GM12878 (cell line): ENCODE measurements around the gene PMF1. TPM values are rescaled to one million over a fixed set of nuclear protein-coding genes. Genes with fewer than 3 reads are reported as not detected.

Source experiments
- ATF7 ChIP-seq: fragments of 450-650 bp; IDR thresholded peaks from 2 replicates; pipeline ENCODE4 v1.6.1; 2016; ENCODE audit warnings: low read depth, mild to moderate bottlenecking
- CHD1 ChIP-seq: IDR thresholded peaks from 2 replicates; pipeline ENCODE4 v1.6.1; 2012; ENCODE audit warnings: low read depth, low read length, improper control_type of control experiment
- E2F8 ChIP-seq: fragments of 450-650 bp; IDR thresholded peaks from 2 replicates; pipeline ENCODE4 v1.6.1; 2018; ENCODE audit warnings: mild to moderate bottlenecking, low read depth, moderate library complexity; ENCODE audit not compliant: partially characterized antibody
- EED ChIP-seq: sonication (generic); IDR thresholded peaks from 2 replicates; pipeline ENCODE4 v1.6.1; 2016; ENCODE audit warnings: antibody characterized with exemption, low read depth
- EZH2 ChIP-seq: IDR thresholded peaks from 2 replicates; pipeline ENCODE4 v1.6.1; 2012; ENCODE audit warnings: low read depth, mild to moderate bottlenecking, control low read depth, inconsistent platforms, low read length, borderline replicate concordance; ENCODE audit not compliant: control insufficient read depth
- FOXK2 ChIP-seq: fragments of 450-650 bp; IDR thresholded peaks from 2 replicates; pipeline ENCODE4 v1.6.1; 2017; ENCODE audit warnings: mild to moderate bottlenecking, moderate library complexity
- FOXM1 ChIP-seq: IDR thresholded peaks from 2 replicates; pipeline ENCODE4 v1.6.1; 2012; ENCODE audit warnings: low read depth, mild to moderate bottlenecking, inconsistent platforms, low read length, moderate library complexity
- GABPA ChIP-seq: IDR thresholded peaks from 2 replicates; pipeline ENCODE4 v1.6.1; 2014; ENCODE audit warnings: antibody characterized with exemption, low read depth, mild to moderate bottlenecking, inconsistent platforms
- GATAD2B ChIP-seq: fragments of 450-650 bp; conservative IDR thresholded peaks from 2 replicates; pipeline ENCODE4 v1.6.1; 2017; ENCODE audit warnings: low read depth, mild to moderate bottlenecking, moderate library complexity
- KDM1A ChIP-seq: fragments of 200-600 bp; sonication (generic); IDR thresholded peaks from 2 replicates; pipeline ENCODE4 v1.6.1; 2016; ENCODE audit warnings: borderline replicate concordance
- NBN ChIP-seq: fragments of 450-650 bp; IDR thresholded peaks from 2 replicates; pipeline ENCODE4 v1.6.1; 2016
- NRF1 ChIP-seq: conservative IDR thresholded peaks from 2 replicates; pipeline ENCODE4 v1.6.1; 2011; ENCODE audit warnings: mild to moderate bottlenecking, low read depth, low read length, improper control_type of control experiment
- SMC3 ChIP-seq: IDR thresholded peaks from 2 replicates; pipeline ENCODE4 v1.6.1; 2011; ENCODE audit warnings: low read length, improper control_type of control experiment, borderline replicate concordance
- SPI1 ChIP-seq: IDR thresholded peaks from 2 replicates; pipeline ENCODE4 v1.6.1; 2011; ENCODE audit warnings: low read depth, mild to moderate bottlenecking, low read length, moderate library complexity, borderline replicate concordance; ENCODE audit not compliant: insufficient read depth
- TCF7 ChIP-seq: IDR thresholded peaks from 2 replicates; pipeline ENCODE4 v1.6.1; 2014; ENCODE audit warnings: antibody characterized with exemption, borderline replicate concordance
- ZNF24 ChIP-seq: fragments of 450-650 bp; IDR thresholded peaks from 2 replicates; pipeline ENCODE4 v1.6.1; 2017; ENCODE audit warnings: antibody characterized with exemption, mild to moderate bottlenecking
- ZNF274 ChIP-seq: IDR thresholded peaks from one replicate; pipeline ENCODE4 v1.8.0; 2011; ENCODE audit not compliant: insufficient read length, insufficient read depth
- ZNF384 ChIP-seq: IDR thresholded peaks from 2 replicates; pipeline ENCODE4 v1.6.1; 2012; ENCODE audit warnings: low read depth, mild to moderate bottlenecking, low read length, improper control_type of control experiment, borderline replicate concordance
- polyA plus RNA-seq, 11 experiments: library from polyadenylated mRNA; depleted of rRNA in 4 of 11; unstranded in 6 of 11; stranded (reverse) in 5 of 11; fragments of >200 nt; fragmentation: Nextera tagmentation in 4 of 11; fragmentation: Illumina TruSeq in 1 of 11; extraction: Ambion mirVana in 4 of 11; extraction: Trizol in 1 of 11; gene quantifications; 1 replicate in 1 of 11; 2 replicates in 10 of 11; pipeline versions ENCODE4 v1.2.1 to v1.2.3, GENCODE V29; 2011 to 2016; ENCODE audit warnings: inconsistent platforms in 2 of 11, missing spikeins in 2 of 11, low read depth in 1 of 11
- total RNA-seq, 4 experiments: library from RNA; depleted of rRNA in 3 of 4; stranded (reverse); fragments of >200 nt in 3 of 4; fragmentation: Illumina TruSeq in 1 of 4; extraction: Trizol in 1 of 4; gene quantifications; 2 replicates each; pipeline versions ENCODE4 v1.2.1 to v1.2.3, GENCODE V29; 2013 to 2021
- TF ChIP-seq, protein P1 (sequence below): fragments of 450-650 bp; IDR thresholded peaks from 2 replicates; pipeline ENCODE4 v1.6.1; 2017; ENCODE audit warnings: low read depth, mild to moderate bottlenecking, moderate library complexity
- TF ChIP-seq, protein P2 (sequence below): IDR thresholded peaks from 2 replicates; pipeline ENCODE4 v1.6.1; 2012; ENCODE audit warnings: low read depth, low read length, improper control_type of control experiment
- TF ChIP-seq, protein P3 (sequence below): fragments of 450-650 bp; conservative IDR thresholded peaks from 2 replicates; pipeline ENCODE4 v1.6.1; 2017; ENCODE audit warnings: mild to moderate bottlenecking, moderate library complexity

Gene PMF1
- total and polyA plus RNA-seq, 10 of the 15 experiments (the other 5 are each of a cell fraction or from before 2014, with no cell fraction given) = 6.7 to 105 (median 67.3) TPM

DNA sequence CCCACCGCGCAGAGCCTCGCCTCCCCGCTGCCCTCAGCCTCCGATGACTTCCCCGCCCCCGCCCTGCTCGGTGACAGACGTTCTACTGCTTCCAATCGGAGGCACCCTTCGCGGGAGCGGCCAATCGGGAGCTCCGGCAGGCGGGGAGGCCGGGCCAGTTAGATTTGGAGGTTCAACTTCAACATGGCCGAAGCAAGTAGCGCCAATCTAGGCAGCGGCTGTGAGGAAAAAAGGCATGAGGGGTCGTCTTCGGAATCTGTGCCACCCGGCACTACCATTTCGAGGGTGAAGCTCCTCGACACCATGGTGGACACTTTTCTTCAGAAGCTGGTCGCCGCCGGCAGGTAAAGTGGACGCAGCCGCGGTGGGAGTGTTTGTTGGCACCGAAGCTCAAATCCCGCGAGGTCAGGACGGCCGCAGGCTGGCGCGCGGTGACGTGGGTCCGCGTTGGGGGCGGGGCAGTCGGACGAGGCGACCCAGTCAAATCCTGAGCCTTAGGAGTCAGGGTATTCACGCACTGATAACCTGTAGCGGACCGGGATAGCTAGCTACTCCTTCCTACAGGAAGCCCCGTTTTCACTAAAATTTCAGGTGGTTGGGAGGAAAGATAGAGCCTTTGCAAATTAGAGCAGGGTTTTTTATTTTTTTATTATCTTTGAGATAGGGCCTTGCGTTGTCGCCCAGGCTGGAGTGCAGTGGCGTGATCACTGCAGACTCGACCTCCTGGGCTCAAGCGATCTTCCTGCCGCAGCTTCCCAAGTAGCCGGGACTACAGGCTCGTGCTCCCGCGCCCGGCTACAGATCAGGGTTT is at the start of gene PMF1 (continued):
- TF ChIP-seq EZH2 (no peak), FOXK2 (peak; percentile 63), E2F8 (peak; percentile 41), NRF1 (no peak), CHD1 (no peak), FOXM1 (peak; percentile 52; the same call in 1 of the 2 replicates), ZNF274 (no peak), ZNF24 (no peak), ZNF384 (no peak), KDM1A (no peak), TCF7 (no peak), SPI1 (no peak), EED (peak; percentile 70), GABPA (no peak), GATAD2B (no peak; the same call in 1 of the 2 replicates), SMC3 (no peak), NBN (peak; percentile 90), ATF7 (peak; percentile 77)
- TF ChIP-seq, protein P1, sequence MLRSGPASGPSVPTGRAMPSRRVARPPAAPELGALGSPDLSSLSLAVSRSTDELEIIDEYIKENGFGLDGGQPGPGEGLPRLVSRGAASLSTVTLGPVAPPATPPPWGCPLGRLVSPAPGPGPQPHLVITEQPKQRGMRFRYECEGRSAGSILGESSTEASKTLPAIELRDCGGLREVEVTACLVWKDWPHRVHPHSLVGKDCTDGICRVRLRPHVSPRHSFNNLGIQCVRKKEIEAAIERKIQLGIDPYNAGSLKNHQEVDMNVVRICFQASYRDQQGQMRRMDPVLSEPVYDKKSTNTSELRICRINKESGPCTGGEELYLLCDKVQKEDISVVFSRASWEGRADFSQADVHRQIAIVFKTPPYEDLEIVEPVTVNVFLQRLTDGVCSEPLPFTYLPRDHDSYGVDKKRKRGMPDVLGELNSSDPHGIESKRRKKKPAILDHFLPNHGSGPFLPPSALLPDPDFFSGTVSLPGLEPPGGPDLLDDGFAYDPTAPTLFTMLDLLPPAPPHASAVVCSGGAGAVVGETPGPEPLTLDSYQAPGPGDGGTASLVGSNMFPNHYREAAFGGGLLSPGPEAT = peak; percentile 91
- TF ChIP-seq, protein P2, sequence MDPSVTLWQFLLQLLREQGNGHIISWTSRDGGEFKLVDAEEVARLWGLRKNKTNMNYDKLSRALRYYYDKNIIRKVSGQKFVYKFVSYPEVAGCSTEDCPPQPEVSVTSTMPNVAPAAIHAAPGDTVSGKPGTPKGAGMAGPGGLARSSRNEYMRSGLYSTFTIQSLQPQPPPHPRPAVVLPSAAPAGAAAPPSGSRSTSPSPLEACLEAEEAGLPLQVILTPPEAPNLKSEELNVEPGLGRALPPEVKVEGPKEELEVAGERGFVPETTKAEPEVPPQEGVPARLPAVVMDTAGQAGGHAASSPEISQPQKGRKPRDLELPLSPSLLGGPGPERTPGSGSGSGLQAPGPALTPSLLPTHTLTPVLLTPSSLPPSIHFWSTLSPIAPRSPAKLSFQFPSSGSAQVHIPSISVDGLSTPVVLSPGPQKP = 0 out of 2 replicates have a peak, but pooled peaks have one; percentile 3
- TF ChIP-seq, protein P3, sequence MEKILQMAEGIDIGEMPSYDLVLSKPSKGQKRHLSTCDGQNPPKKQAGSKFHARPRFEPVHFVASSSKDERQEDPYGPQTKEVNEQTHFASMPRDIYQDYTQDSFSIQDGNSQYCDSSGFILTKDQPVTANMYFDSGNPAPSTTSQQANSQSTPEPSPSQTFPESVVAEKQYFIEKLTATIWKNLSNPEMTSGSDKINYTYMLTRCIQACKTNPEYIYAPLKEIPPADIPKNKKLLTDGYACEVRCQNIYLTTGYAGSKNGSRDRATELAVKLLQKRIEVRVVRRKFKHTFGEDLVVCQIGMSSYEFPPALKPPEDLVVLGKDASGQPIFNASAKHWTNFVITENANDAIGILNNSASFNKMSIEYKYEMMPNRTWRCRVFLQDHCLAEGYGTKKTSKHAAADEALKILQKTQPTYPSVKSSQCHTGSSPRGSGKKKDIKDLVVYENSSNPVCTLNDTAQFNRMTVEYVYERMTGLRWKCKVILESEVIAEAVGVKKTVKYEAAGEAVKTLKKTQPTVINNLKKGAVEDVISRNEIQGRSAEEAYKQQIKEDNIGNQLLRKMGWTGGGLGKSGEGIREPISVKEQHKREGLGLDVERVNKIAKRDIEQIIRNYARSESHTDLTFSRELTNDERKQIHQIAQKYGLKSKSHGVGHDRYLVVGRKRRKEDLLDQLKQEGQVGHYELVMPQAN = peak; percentile 32; the same call in 1 of the 2 replicates
